Lower leg skin (tissue), 3 donors: ENCODE measurements around the gene OSGIN1.

Source experiments
- POLR2A ChIP-seq, 2 donors: fragments of 450-650 bp; IDR thresholded peaks; one replicate each; pipeline ENCODE4 v1.6.1; 2016 to 2017; ENCODE audit warnings: antibody characterized with exemption in 2 of 2, mild to moderate bottlenecking in 1 of 2, moderate library complexity in 1 of 2
- TF ChIP-seq, protein P1 (sequence below), 3 donors: fragments of 450-650 bp; IDR thresholded peaks; one replicate each; pipeline ENCODE4 v1.5.1; 2016; ENCODE audit warnings: antibody characterized with exemption in 3 of 3, mild to moderate bottlenecking in 3 of 3, moderate library complexity in 2 of 3

DNA sequence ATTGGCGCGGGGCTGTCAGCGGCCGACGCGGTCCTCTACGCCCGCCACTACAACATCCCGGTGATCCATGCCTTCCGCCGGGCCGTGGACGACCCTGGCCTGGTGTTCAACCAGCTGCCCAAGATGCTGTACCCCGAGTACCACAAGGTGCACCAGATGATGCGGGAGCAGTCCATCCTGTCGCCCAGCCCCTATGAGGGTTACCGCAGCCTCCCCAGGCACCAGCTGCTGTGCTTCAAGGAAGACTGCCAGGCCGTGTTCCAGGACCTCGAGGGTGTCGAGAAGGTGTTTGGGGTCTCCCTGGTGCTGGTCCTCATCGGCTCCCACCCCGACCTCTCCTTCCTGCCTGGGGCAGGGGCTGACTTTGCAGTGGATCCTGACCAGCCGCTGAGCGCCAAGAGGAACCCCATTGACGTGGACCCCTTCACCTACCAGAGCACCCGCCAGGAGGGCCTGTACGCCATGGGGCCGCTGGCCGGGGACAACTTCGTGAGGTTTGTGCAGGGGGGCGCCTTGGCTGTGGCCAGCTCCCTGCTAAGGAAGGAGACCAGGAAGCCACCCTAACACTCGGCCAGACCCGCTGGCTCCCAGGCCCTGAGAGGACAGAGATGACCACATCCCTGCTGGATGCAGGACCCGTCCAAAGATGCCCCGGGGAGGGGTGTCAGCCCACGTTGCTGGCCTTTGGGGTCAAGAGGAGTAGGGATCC, 12.6 kb downstream of the OSGIN1 start:
- TF ChIP-seq, protein P1, sequence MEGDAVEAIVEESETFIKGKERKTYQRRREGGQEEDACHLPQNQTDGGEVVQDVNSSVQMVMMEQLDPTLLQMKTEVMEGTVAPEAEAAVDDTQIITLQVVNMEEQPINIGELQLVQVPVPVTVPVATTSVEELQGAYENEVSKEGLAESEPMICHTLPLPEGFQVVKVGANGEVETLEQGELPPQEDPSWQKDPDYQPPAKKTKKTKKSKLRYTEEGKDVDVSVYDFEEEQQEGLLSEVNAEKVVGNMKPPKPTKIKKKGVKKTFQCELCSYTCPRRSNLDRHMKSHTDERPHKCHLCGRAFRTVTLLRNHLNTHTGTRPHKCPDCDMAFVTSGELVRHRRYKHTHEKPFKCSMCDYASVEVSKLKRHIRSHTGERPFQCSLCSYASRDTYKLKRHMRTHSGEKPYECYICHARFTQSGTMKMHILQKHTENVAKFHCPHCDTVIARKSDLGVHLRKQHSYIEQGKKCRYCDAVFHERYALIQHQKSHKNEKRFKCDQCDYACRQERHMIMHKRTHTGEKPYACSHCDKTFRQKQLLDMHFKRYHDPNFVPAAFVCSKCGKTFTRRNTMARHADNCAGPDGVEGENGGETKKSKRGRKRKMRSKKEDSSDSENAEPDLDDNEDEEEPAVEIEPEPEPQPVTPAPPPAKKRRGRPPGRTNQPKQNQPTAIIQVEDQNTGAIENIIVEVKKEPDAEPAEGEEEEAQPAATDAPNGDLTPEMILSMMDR (IDR thresholded peaks at IDR 0.05): no peak
- no peak for TF ChIP-seq POLR2A (IDR thresholded peaks at IDR 0.05)
